ENCODE results near the gene LRPAP1. TPM values are rescaled to one million over a fixed set of nuclear protein-coding genes. Genes with fewer than 3 reads are reported as not detected.

Gene LRPAP1
- total RNA-seq, 4 donors from 2014 or later = 8.8 to 260 (median 164) TPM

DNA sequence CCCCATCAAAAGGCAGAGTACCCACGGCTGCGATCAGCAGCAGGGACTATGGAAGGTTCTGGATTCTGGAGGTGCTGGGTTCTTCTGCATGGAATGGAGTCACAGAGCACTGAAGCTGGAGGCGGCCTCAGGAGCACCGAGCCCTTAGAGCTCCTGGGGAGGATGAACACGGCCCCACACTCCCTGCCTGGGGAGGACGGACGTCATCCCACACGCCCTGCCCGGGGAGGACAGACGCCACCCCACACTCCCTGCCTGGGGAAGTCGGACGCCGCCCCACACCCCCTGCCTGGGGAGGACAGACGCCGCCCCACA lies 9.9 kb downstream of the LRPAP1 start:
- no peaks in the 10 kb centered on the region for H3K27me3 ChIP-seq
- intact Hi-C loops (cut with DNase I; ENCODE audit: low total_unique reads) = no loop called here
- H3K9me3 ChIP-seq = no peaks in the 10 kb centered on the region
- no peak for TF ChIP-seq POLR2A (IDR thresholded peaks at IDR 0.05)
- TF ChIP-seq, protein P1, sequence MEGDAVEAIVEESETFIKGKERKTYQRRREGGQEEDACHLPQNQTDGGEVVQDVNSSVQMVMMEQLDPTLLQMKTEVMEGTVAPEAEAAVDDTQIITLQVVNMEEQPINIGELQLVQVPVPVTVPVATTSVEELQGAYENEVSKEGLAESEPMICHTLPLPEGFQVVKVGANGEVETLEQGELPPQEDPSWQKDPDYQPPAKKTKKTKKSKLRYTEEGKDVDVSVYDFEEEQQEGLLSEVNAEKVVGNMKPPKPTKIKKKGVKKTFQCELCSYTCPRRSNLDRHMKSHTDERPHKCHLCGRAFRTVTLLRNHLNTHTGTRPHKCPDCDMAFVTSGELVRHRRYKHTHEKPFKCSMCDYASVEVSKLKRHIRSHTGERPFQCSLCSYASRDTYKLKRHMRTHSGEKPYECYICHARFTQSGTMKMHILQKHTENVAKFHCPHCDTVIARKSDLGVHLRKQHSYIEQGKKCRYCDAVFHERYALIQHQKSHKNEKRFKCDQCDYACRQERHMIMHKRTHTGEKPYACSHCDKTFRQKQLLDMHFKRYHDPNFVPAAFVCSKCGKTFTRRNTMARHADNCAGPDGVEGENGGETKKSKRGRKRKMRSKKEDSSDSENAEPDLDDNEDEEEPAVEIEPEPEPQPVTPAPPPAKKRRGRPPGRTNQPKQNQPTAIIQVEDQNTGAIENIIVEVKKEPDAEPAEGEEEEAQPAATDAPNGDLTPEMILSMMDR (IDR thresholded peaks at IDR 0.05) = no peak
- no peaks in the 10 kb centered on the region for H3K36me3 ChIP-seq
- H3K27ac ChIP-seq = no peak overlapping the region
- no peak overlapping the region for H3K4me3 ChIP-seq
- DNase-seq = peak in 1 of 2 donors; percentile 6
- H3K4me1 ChIP-seq = no peaks in the 10 kb centered on the region

DNA sequence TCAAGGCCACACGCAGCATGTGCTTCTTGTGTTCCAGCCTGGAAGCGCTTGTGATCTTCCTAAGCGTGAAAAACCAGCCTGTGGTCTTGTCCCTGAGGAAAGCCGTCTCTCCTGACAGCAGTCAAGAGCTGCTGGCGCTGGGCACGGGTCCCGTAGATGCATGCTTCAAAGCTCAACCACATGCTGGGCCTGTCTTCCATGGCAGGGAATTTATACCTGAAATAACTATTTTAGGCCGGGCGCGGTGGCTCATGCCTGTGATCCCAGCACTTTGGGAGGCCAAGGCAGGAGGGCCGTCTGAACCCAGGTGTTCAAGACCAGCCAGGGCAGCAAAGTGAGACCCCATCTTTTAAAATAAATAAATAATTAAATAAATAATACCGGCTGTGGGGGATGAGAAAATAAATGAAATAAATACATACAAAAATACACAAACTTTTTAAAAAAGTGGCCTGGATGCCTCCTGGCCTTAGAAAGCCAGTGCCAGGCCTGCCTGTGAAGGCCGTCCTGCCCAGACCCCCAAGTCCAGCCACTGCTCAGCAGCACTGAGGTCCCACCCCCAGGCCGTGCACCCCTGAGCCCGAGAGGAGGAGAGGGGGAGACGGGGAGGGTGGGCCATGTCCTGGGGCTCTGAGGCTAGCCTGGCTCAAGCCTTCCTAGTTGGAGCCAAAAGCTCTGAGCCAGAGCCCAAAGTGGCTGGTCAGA lies 10.4 kb downstream of the LRPAP1 start:
- H3K27ac ChIP-seq = no peak overlapping the region
- H3K4me1 ChIP-seq = no peaks in the 10 kb centered on the region
- no peaks in the 10 kb centered on the region for H3K36me3 ChIP-seq
- intact Hi-C loops (cut with DNase I; ENCODE audit: low total_unique reads) = no loop called here
- DNase-seq = peak in 1 of 2 donors; percentile 9
- H3K27me3 ChIP-seq = no peaks in the 10 kb centered on the region
- H3K4me3 ChIP-seq = no peak overlapping the region
- H3K9me3 ChIP-seq = no peaks in the 10 kb centered on the region
- no peak for TF ChIP-seq POLR2A (IDR thresholded peaks at IDR 0.05)
- TF ChIP-seq, protein P1 (IDR thresholded peaks at IDR 0.05) = no peak

DNA sequence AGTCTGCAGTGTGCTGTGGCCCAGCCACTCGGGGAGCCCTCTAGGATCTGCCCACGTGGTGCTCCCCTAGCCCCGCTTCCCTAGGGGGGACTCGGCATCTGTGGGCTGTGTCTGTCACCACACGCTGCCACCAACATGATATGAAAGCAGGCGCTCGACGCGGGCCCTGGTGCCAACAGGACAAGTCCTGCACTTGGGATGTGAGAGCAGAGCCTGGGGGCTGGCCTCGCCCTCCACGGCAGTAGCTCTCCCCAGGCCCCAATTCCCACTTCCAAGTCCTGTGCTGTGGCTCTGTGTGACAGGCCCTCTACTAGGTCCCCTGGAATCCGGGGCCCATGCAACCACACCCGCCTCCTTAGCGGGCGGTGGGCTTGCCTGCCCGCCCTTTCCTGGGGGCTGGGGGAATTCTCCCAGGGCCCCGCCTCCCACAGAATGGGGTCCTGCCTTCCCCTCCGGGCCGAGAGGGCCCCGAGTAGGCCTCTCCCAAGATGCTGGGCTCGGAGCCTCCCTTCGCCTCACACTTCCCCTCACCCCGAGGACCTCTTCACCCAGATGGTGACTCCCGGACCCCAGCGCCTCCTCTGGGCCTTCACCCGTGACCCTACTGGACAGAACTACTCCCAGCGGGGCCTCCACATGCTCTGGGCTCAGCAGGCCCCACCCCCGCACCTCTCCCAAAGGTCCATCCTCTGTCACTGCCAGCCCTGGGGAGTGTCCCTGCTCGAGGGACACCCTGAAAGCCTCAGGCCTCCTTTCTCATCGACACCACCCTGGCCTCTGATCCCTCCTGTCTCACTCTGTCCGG lies 11.2 kb downstream of the LRPAP1 start:
- intact Hi-C loops (cut with DNase I; ENCODE audit: low total_unique reads) = no loop called here
- no peaks in the 10 kb centered on the region for H3K9me3 ChIP-seq
- no peaks in the 10 kb centered on the region for H3K27me3 ChIP-seq
- no peaks in the 10 kb centered on the region for H3K36me3 ChIP-seq
- no peak overlapping the region for H3K4me3 ChIP-seq
- no peaks in the 10 kb centered on the region for H3K4me1 ChIP-seq
- peak in 1 of 2 donors; percentile 14 for DNase-seq
- no peak for TF ChIP-seq POLR2A (IDR thresholded peaks at IDR 0.05)
- TF ChIP-seq, protein P1 (IDR thresholded peaks at IDR 0.05) = no peak
- H3K27ac ChIP-seq = no peak overlapping the region

DNA sequence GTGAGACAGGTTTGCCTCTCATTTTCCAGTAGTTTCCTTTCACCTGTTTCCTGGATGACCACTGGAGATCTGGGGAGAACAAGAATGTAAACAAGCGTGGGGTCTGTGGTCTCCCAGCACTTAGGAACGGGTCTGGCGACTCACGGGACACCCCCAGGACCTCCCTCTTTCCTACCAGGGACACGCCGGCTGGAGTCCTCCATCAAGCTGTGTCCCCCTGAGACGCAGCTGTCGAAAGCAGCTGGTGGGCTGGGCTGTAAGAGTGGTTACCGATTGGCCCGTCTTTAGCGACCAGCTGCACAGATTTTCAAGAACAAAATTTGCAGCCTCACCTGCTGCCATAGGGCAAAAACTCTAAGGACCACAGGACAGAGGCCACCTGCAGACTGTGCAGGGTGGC lies 11.9 kb downstream of the LRPAP1 start:
- DNase-seq = no peak
- Histone ChIP-seq H3K4me1 (no peaks in the 10 kb centered on the region), H3K36me3 (no peaks in the 10 kb centered on the region), H3K9me3 (no peaks in the 10 kb centered on the region), H3K4me3 (no peak overlapping the region), H3K27ac (no peak overlapping the region), H3K27me3 (no peaks in the 10 kb centered on the region)
- no peak for TF ChIP-seq POLR2A (IDR thresholded peaks at IDR 0.05)
- TF ChIP-seq, protein P1 (IDR thresholded peaks at IDR 0.05) = no peak
- intact Hi-C loops (cut with DNase I; ENCODE audit: low total_unique reads) = no loop called here

Measured in uterus (tissue), 4 donors.